T-cell (primary cell): ENCODE data around the gene ATG5. TPM values are rescaled to one million over a fixed set of nuclear protein-coding genes. Genes with fewer than 3 reads are reported as not detected.

Experiments
- ATAC-seq, 4 experiments: fragments of 200-7000 bp in 3 of 4; fragments of 150-1000 bp in 1 of 4; cut with Tn5 transposase; replicated peaks in 1 of 4; 1 replicate in 3 of 4; 2 replicates in 1 of 4; pipeline ENCODE4 v1.10.0; 2021; ENCODE audit warnings: moderate library complexity in 3 of 4, mild to moderate bottlenecking in 2 of 4, moderate number of reproducible peaks in 1 of 4
- CTCF ChIA-PET, 2 donors: fragments of 300-600 bp; sonication (Branson Sonifier 250); formaldehyde crosslinking; loops; one replicate each; lab custom pipeline; 2022; ENCODE audit warnings: antibody characterized with exemption in 2 of 2; lab: Charles Lee
- POLR2A ChIA-PET, 2 donors: fragments of 300-600 bp; sonication (Branson Sonifier 250); formaldehyde crosslinking; loops; one replicate each; lab custom pipeline; 2022; ENCODE audit warnings: antibody characterized with exemption in 2 of 2; lab: Charles Lee
- DNase-seq, 35 experiments: peaks; one replicate each; pipeline versions ENCODE4 v3.0.0 to v3.0.0-alpha.2; 2013 to 2023
- H3K27ac ChIP-seq: one replicate; pipeline ENCODE4 v1.5.1; 2013; ENCODE audit warnings: low read length
- H3K27me3 ChIP-seq, 2 experiments: replicated peaks in 1 of 2; 1 replicate in 1 of 2; 2 replicates in 1 of 2; pipeline versions ENCODE4 v1.6.1 to v1.7.0; 2013; ENCODE audit warnings: low read length in 1 of 2, mixed read lengths in 1 of 2; ENCODE audit not compliant: control insufficient read depth in 2 of 2, insufficient read depth in 2 of 2; ENCODE audit errors: extremely low read depth in 1 of 2
- H3K36me3 ChIP-seq, 2 donors: 1 replicate in 1 of 2; 2 replicates in 1 of 2; pipeline versions ENCODE4 v1.6.1 to v1.7.0; 2013; ENCODE audit warnings: low read length in 1 of 2; ENCODE audit not compliant: control insufficient read depth in 2 of 2, insufficient read depth in 1 of 2; ENCODE audit errors: extremely low read depth in 1 of 2
- H3K4me1 ChIP-seq, 2 experiments: 1 replicate in 1 of 2; 2 replicates in 1 of 2; pipeline versions ENCODE4 v1.6.1 to v1.7.0; 2013; ENCODE audit warnings: low read length in 2 of 2, mixed read lengths in 1 of 2; ENCODE audit not compliant: insufficient read depth in 2 of 2, control insufficient read depth in 1 of 2; ENCODE audit errors: extremely low read depth in 1 of 2
- H3K4me3 ChIP-seq, 2 donors: 1 replicate in 1 of 2; 2 replicates in 1 of 2; pipeline versions ENCODE4 v1.5.1 to v1.7.0; 2013; ENCODE audit warnings: mild to moderate bottlenecking in 2 of 2, low read length in 1 of 2, moderate library complexity in 1 of 2; ENCODE audit not compliant: control insufficient read depth in 1 of 2; ENCODE audit errors: extremely low read depth in 1 of 2
- H3K9me3 ChIP-seq: 2 replicates; pipeline ENCODE4 v1.7.0; 2013
- H3K27ac Mint-ChIP-seq, 2 donors: one replicate each; pipeline ENCODE4 v1.8.0; 2020 to 2021; ENCODE audit warnings: mild to moderate bottlenecking in 2 of 2, mixed read lengths in 2 of 2
- H3K27me3 Mint-ChIP-seq, 2 donors: one replicate each; pipeline ENCODE4 v1.8.0; 2021 to 2022; ENCODE audit warnings: mixed read lengths in 2 of 2
- H3K36me3 Mint-ChIP-seq: one replicate; pipeline ENCODE4 v1.8.0; 2021; ENCODE audit warnings: mixed read lengths
- H3K4me1 Mint-ChIP-seq, 3 donors: one replicate each; pipeline ENCODE4 v1.8.0; 2020 to 2022; ENCODE audit warnings: mixed read lengths in 3 of 3, mild to moderate bottlenecking in 1 of 3
- H3K4me3 Mint-ChIP-seq, 3 donors: one replicate each; pipeline ENCODE4 v1.8.0; 2020 to 2022; ENCODE audit warnings: mild to moderate bottlenecking in 3 of 3, mixed read lengths in 3 of 3, moderate library complexity in 3 of 3
- H3K9me3 Mint-ChIP-seq, 3 donors: one replicate each; pipeline ENCODE4 v1.8.0; 2020 to 2022; ENCODE audit warnings: mixed read lengths in 3 of 3
- WGBS: methylation state at CpG from one replicate; pipeline ENCODE4 v1.1.5; 2013; ENCODE audit warnings: missing lambda C conversion rate; ENCODE audit not compliant: insufficient coverage; 5-methylcytosine and 5-hydroxymethylcytosine counted together
- total RNA-seq, 35 experiments: library from RNA in 6 of 35; stranded (reverse) in 6 of 35; fragments of 120-200 nt in 1 of 35; gene quantifications; one replicate each; pipeline versions ENCODE4 v1.2.1 to v1.2.4 and lab custom pipeline; 2013 to 2026

The ATG5 gene
- total RNA-seq, 5 donors from 2014 or later (not counting 1 experiment from before 2014, with no cell fraction given), result 20.4 to 28.7 (median 23.7) TPM

GRCh38 chr6:106212576-106212975 is 113.0 kb downstream of the ATG5 start:
- no CpG with 5 or more reads among the region's 5 CpGs for WGBS
- H3K27ac ChIP-seq, result no peak overlapping the region
- DNase-seq, result no peak
- no peaks in the 10 kb centered on the region for H3K27me3 ChIP-seq
- H3K9me3 ChIP-seq, result no peaks in the 10 kb centered on the region
- peaks cover 22% of the 10 kb centered on the region for H3K36me3 Mint-ChIP-seq
- H3K4me1 Mint-ChIP-seq, result peaks cover 0 to 17% (median 8%) of the 10 kb centered on the region in 3 donors
- POLR2A ChIA-PET, result interaction anchor here in 1 of 2 donors (0.8 kb wide), 1 partner anchor 11 kb away, joined by 4 read pairs; no protein-coding TSS in a partner anchor
- H3K27ac Mint-ChIP-seq, result no peak overlapping the region
- H3K36me3 ChIP-seq, result no peaks in the 10 kb centered on the region
- H3K4me1 ChIP-seq, result no peaks in the 10 kb centered on the region
- CTCF ChIA-PET, result interaction anchor here (0.7 to 4.4 kb wide), 3 partner anchors 8 to 11 kb away, joined by 3 to 27 read pairs (median 4); no protein-coding TSS in a partner anchor
- no peak for ATAC-seq
- H3K4me3 Mint-ChIP-seq, result no peak overlapping the region
- H3K9me3 Mint-ChIP-seq, result no peaks in the 10 kb centered on the region
- H3K27me3 Mint-ChIP-seq, result no peaks in the 10 kb centered on the region
- H3K4me3 ChIP-seq, result no peak overlapping the region

DNA sequence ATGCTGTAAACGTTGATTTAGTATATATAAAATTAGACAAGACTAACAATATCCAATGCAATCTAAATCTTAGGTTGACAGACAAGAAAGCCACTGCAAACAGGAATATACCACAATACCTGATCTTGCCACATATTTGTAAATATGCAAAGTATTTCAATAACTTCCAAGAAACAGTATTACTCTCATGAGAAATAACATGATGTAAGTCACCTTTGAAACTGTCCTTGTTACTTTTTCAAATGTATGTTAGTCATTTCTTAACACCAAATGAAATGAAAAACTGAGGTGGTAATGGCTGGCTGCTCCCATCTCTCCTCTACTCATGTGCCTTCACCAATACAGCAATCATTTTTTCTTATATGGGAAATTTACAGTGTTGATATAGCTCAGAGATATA is 118.7 kb downstream of the ATG5 start:
- peaks cover 40% of the 10 kb centered on the region for H3K36me3 Mint-ChIP-seq
- peaks cover 9 to 16% (median 16%) of the 10 kb centered on the region in 3 donors for H3K4me1 Mint-ChIP-seq
- Histone ChIP-seq H3K4me3 (no peak overlapping the region), H3K36me3 (peaks cover 0 to 5% of the 10 kb centered on the region in 2 donors), H3K4me1 (no peaks in the 10 kb centered on the region), H3K27me3 (no peaks in the 10 kb centered on the region), H3K27ac (no peak overlapping the region), H3K9me3 (no peaks in the 10 kb centered on the region)
- no CpG with 5 or more reads among the region's 1 CpG for WGBS
- no peaks in the 10 kb centered on the region for H3K9me3 Mint-ChIP-seq
- H3K27ac Mint-ChIP-seq, result no peak overlapping the region
- no peak overlapping the region for H3K4me3 Mint-ChIP-seq
- POLR2A ChIA-PET, result interaction anchor here (0.6 to 0.7 kb wide), 2 partner anchors 455 to 1435 kb away, joined by 3 read pairs; no protein-coding TSS in a partner anchor
- H3K27me3 Mint-ChIP-seq, result no peaks in the 10 kb centered on the region
- ATAC-seq (no peak), DNase-seq (no peak)
- CTCF ChIA-PET, result interaction anchor here (0.7 to 2.2 kb wide), 4 partner anchors 12 to 478 kb away, joined by 3 to 7 read pairs (median 4); no protein-coding TSS in a partner anchor

DNA sequence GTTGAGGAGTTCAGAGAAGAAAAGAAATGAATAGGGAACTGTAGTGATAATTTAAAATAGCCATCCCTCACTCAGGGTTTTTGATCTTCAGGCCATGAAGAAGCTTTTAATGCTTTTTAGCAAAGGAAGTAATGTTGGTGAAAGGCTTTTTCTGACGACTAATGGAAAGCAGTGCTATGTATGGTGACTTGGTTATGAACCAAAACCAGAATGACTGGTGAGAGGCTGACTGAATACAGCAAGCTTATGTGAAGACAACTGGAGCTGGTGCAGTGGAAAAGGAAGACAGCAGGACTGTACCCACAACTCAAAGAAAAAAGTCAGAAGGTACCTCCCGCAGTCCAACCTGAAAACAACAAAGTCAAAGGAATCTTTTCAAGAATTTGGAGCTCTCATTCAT is 120.6 kb downstream of the ATG5 start:
- no peaks in the 10 kb centered on the region for H3K4me1 ChIP-seq
- H3K36me3 ChIP-seq, result peaks cover 0 to 12% of the 10 kb centered on the region in 2 donors
- peak overlapping the region in 1 of 2 donors; percentile 8 for H3K27ac Mint-ChIP-seq
- H3K9me3 Mint-ChIP-seq, result no peaks in the 10 kb centered on the region
- H3K4me3 Mint-ChIP-seq, result no peak overlapping the region
- ATAC-seq (no peak), DNase-seq (no peak)
- H3K4me3 ChIP-seq, result no peak overlapping the region
- peaks cover 44% of the 10 kb centered on the region for H3K36me3 Mint-ChIP-seq
- H3K27ac ChIP-seq, result no peak overlapping the region
- H3K27me3 Mint-ChIP-seq, result no peaks in the 10 kb centered on the region
- WGBS, result 57% methylated on average over 1 of the region's 2 CpGs
- peaks cover 9 to 18% (median 15%) of the 10 kb centered on the region in 3 donors for H3K4me1 Mint-ChIP-seq
- POLR2A ChIA-PET, result interaction anchor here in 1 of 2 donors (0.6 kb wide), 1 partner anchor 13 kb away, joined by 4 read pairs; no protein-coding TSS in a partner anchor
- H3K9me3 ChIP-seq, result no peaks in the 10 kb centered on the region
- CTCF ChIA-PET, result interaction anchor here in 1 of 2 donors (2.2 kb wide), 1 partner anchor 18 kb away, joined by 7 read pairs; no protein-coding TSS in a partner anchor
- H3K27me3 ChIP-seq, result no peaks in the 10 kb centered on the region

GRCh38 chr6:106199998-106200397 is 125.6 kb downstream of the ATG5 start:
- Mint-ChIP-seq H3K4me1 (peaks cover 37 to 44% (median 43%) of the 10 kb centered on the region in 3 donors), H3K27ac (no peak overlapping the region)

DNA sequence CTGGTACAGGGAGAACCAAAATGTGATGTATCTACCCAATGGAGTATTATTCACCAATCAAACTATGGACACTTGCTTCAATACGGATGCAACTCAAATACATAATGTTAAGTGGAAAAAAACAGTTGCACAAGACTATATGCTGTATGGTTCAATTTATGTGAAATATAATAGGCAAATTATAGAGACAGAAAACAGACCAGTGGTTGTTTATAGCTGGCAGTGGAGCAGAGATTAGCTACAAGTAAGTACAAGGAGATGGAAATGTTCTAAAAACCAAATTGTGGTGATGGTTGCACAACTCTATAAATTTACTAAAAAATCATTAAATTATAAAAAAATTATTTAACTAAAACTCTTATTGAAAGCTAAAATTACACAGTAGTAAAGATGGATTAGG is 126.2 kb downstream of the ATG5 start:
- H3K9me3 ChIP-seq, result no peaks in the 10 kb centered on the region
- CTCF ChIA-PET, result interaction anchor here (0.6 to 1.5 kb wide), 3 partner anchors 24 to 330 kb away, joined by 3 to 4 read pairs (median 3); no protein-coding TSS in a partner anchor
- peak overlapping the region in 1 of 2 donors; percentile 29 for H3K27ac Mint-ChIP-seq

More at GRCh38 chr6:106199998-106200397, 125.6 kb downstream of the ATG5 start:
- Mint-ChIP-seq H3K36me3 (peaks cover 33% of the 10 kb centered on the region), H3K4me3 (no peak overlapping the region), H3K9me3 (no peaks in the 10 kb centered on the region), H3K27me3 (no peaks in the 10 kb centered on the region)
- Histone ChIP-seq H3K4me3 (no peak overlapping the region), H3K4me1 (peaks cover 11 to 23% of the 10 kb centered on the region in 2 experiments), H3K9me3 (no peaks in the 10 kb centered on the region), H3K36me3 (peaks cover 0 to 13% of the 10 kb centered on the region in 2 donors), H3K27me3 (no peaks in the 10 kb centered on the region), H3K27ac (no peak overlapping the region)
- ATAC-seq (no peak), DNase-seq (no peak)
- POLR2A ChIA-PET, result interaction anchor here in 1 of 2 donors (0.6 kb wide), 1 partner anchor 34 kb away, joined by 3 read pairs; no protein-coding TSS in a partner anchor
- WGBS, result no CpG with 5 or more reads among the region's 1 CpG
- CTCF ChIA-PET, result interaction anchor here (0.6 to 1.5 kb wide), 3 partner anchors 23 to 331 kb away, joined by 3 to 4 read pairs (median 3); no protein-coding TSS in a partner anchor

GRCh38 chr6:106197441-106197840 is 128.1 kb downstream of the ATG5 start:
- DNase-seq, result peak in 23 of 35 experiments; percentile 2 to 41 (median 15)
- ChIA-PET CTCF (interaction anchor here in 1 of 2 donors (1.0 to 3.3 kb wide), 2 partner anchors 26 to 91 kb away, joined by 3 to 16 read pairs; no protein-coding TSS in a partner anchor), POLR2A (no interaction called here)
- Mint-ChIP-seq H3K27me3 (no peaks in the 10 kb centered on the region), H3K36me3 (peaks cover 28% of the 10 kb centered on the region), H3K4me1 (peaks cover 39 to 57% (median 45%) of the 10 kb centered on the region in 3 donors), H3K4me3 (peak overlapping the region in 1 of 3 donors; percentile 29), H3K27ac (peak overlapping the region; percentile 69 to 90), H3K9me3 (no peaks in the 10 kb centered on the region)
- ATAC-seq, result peak in 2 of 4 experiments; percentile 37 to 56
- Histone ChIP-seq H3K27me3 (no peaks in the 10 kb centered on the region), H3K27ac (peak overlapping the region; percentile 41), H3K4me3 (no peak overlapping the region), H3K36me3 (peaks cover 0 to 8% of the 10 kb centered on the region in 2 donors), H3K4me1 (peaks cover 16 to 28% of the 10 kb centered on the region in 2 experiments), H3K9me3 (no peaks in the 10 kb centered on the region)
- no CpG with 5 or more reads among the region's 4 CpGs for WGBS

More for the DNA sequence above, 126.2 kb downstream of the ATG5 start:
- no CpG with 5 or more reads among the region's 1 CpG for WGBS
- ATAC-seq, result no peak
- Histone ChIP-seq H3K36me3 (peaks cover 0 to 13% of the 10 kb centered on the region in 2 donors), H3K27ac (no peak overlapping the region), H3K27me3 (no peaks in the 10 kb centered on the region), H3K4me3 (no peak overlapping the region), H3K4me1 (peaks cover 16 to 26% of the 10 kb centered on the region in 2 experiments)
- no peaks in the 10 kb centered on the region for H3K27me3 Mint-ChIP-seq
- H3K4me1 Mint-ChIP-seq, result peaks cover 37 to 46% (median 41%) of the 10 kb centered on the region in 3 donors
- H3K4me3 Mint-ChIP-seq, result no peak overlapping the region
- no peaks in the 10 kb centered on the region for H3K9me3 Mint-ChIP-seq
- no peak for DNase-seq
- POLR2A ChIA-PET, result interaction anchor here in 1 of 2 donors (0.6 kb wide), 1 partner anchor 33 kb away, joined by 3 read pairs; no protein-coding TSS in a partner anchor
- peaks cover 28% of the 10 kb centered on the region for H3K36me3 Mint-ChIP-seq
